Panc1 (cell line): ENCODE measurements around the gene LARP4B. TPM values are rescaled to one million over a fixed set of nuclear protein-coding genes. Genes with fewer than 3 reads are reported as not detected.

Experiments
- ATAC-seq: fragments of 200-7000 bp; cut with Tn5 transposase; 2 replicates; pipeline ENCODE4 v1.9.1; 2020; ENCODE audit warnings: mild to moderate bottlenecking, moderate library complexity
- BruUV-seq: library from RNA; stranded (reverse); fragments of 400-500 nt; replicated peaks from 2 replicates; lab custom pipeline; 2021; lab: Mats Ljungman, UMichigan
- CTCF ChIA-PET: fragments of 300-600 bp; sonication (Branson Sonifier 250); formaldehyde crosslinking; loops from one replicate; lab custom pipeline; 2022; ENCODE audit warnings: antibody characterized with exemption; lab: Charles Lee
- POLR2A ChIA-PET: fragments of 300-600 bp; sonication (Branson Sonifier 250); formaldehyde crosslinking; loops from one replicate; lab custom pipeline; 2022; ENCODE audit warnings: antibody characterized with exemption; lab: Charles Lee
- DNase-seq: peaks from one replicate; pipeline ENCODE4 v3.0.0-alpha.2; 2010; ENCODE audit warnings: low read depth, low spot score
- H3K27ac ChIP-seq: 2 replicates; pipeline ENCODE4 v1.5.1; 2011; ENCODE audit warnings: mild to moderate bottlenecking, low read length, inconsistent platforms
- H3K27me3 ChIP-seq: fragments of 200-500 bp; sonication (Bioruptor generic); 2 replicates; pipeline ENCODE4 v1.6.0; 2014; ENCODE audit warnings: low read length, inconsistent platforms; ENCODE audit not compliant: control insufficient read depth, insufficient read depth
- H3K36me3 ChIP-seq: fragments of 200-500 bp; sonication (Bioruptor generic); 2 replicates; pipeline ENCODE4 v1.5.1; 2014; ENCODE audit warnings: inconsistent platforms, mild to moderate bottlenecking, low read length, moderate library complexity; ENCODE audit not compliant: control insufficient read depth, insufficient read depth
- H3K4me1 ChIP-seq: 2 replicates; pipeline ENCODE4 v1.5.1; 2011; ENCODE audit warnings: inconsistent platforms, mild to moderate bottlenecking, low read length, moderate library complexity; ENCODE audit not compliant: control insufficient read depth, insufficient read depth
- H3K4me3 ChIP-seq, 2 experiments: 2 replicates each; pipeline ENCODE4 v1.5.1; 2011 to 2012; ENCODE audit warnings: low read depth in 2 of 2, low read length in 2 of 2, mild to moderate bottlenecking in 2 of 2, inconsistent platforms in 1 of 2, moderate library complexity in 1 of 2
- H3K9me3 ChIP-seq: fragments of 200-500 bp; sonication (Bioruptor generic); 2 replicates; pipeline ENCODE4 v1.5.1; 2014; ENCODE audit warnings: low read depth, mild to moderate bottlenecking, inconsistent platforms, low read length, moderate library complexity; ENCODE audit not compliant: control insufficient read depth, insufficient read depth
- POLR2AphosphoS5 ChIP-seq: IDR thresholded peaks from 2 replicates; pipeline ENCODE4 v1.6.1; 2012; ENCODE audit warnings: mild to moderate bottlenecking, low read depth, low read length, moderate library complexity
- SIN3A ChIP-seq: IDR thresholded peaks from 2 replicates; pipeline ENCODE4 v1.6.1; 2012; ENCODE audit warnings: low read depth, mild to moderate bottlenecking, low read length, moderate library complexity, borderline replicate concordance; ENCODE audit not compliant: insufficient read depth
- TCF7L2 ChIP-seq: IDR thresholded peaks from 2 replicates; pipeline ENCODE4 v1.6.1; 2011; ENCODE audit warnings: mild to moderate bottlenecking, low read depth, low read length, inconsistent platforms
- in situ Hi-C: cut with HindIII; loops from 2 replicates; pipeline ENCODE4 v1.10.0; 2016; ENCODE audit warnings: low sequenced_read_pairs, low pct_unique_long_range_greater_than_20kb
- intact Hi-C: fragments of 100-400 bp; cut with micrococcal nuclease; formaldehyde crosslinking; loops from one replicate; pipeline ENCODE4 v1.10.0; 2022; ENCODE audit not compliant: unreplicated experiment
- total RNA-seq: library from RNA; stranded (reverse); gene quantifications from one replicate; pipeline ENCODE4 v1.2.1, GENCODE V29; 2021; ENCODE audit not compliant: unreplicated experiment
- TF ChIP-seq, protein P1 (sequence below): fragments of 450-650 bp; IDR thresholded peaks from 2 replicates; pipeline ENCODE4 v1.5.1; 2017; ENCODE audit warnings: mild to moderate bottlenecking
- TF ChIP-seq, protein P2 (sequence below), 2 experiments: IDR thresholded peaks; 2 replicates each; pipeline ENCODE4 v1.6.1; 2011 to 2012; ENCODE audit warnings: low read depth in 2 of 2, control low read depth in 1 of 2, low read length in 1 of 2, mild to moderate bottlenecking in 1 of 2, moderate library complexity in 1 of 2; ENCODE audit not compliant: insufficient read depth in 1 of 2

The LARP4B gene
- total RNA-seq, 1 experiment from 2014 or later: 87.0 TPM

DNA sequence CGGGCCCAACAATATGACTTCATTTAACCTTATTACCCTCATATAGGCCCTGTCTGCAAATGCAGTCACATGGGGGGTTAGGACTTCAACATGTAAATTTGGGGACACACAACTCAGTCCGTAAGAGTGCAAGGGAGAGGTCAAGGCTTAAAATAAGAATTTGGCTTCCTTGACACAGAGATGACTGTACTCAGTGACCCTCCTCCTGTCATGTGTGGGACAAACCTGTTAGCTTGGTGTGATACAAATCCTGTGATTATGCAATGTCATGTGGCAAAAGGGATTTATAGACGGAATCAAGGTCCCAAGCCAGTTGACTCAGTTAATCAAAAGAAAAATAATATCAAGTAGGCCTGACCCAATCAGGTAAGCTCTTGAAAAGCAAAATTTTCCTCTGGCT is 30.8 kb upstream of the LARP4B start:
- in situ Hi-C loops: no loop called here
- H3K4me1 ChIP-seq: no peaks in the 10 kb centered on the region

DNA sequence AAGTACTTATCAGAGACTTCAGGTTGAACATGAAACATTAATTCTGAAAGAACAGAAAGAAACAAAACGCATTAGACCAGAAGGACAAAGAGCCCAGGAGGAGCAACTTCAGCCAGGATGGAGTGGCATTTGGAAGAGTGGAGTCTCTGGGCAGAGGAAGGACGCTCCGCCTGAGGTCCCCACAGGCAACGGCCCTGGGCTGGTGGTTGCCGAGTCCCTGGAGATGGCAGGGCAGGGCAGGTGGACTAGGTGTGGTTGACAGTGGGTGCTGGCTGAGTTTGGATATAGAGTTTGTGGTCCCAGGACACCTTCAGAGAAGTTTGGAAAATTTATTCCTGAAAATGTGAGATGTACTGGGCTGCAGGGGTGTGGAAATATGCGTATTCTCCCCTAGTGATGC is 27.4 kb upstream of the LARP4B start:
- ATAC-seq (no peak), DNase-seq (no peak)
- Histone ChIP-seq H3K27ac (no peak overlapping the region), H3K4me1 (no peaks in the 10 kb centered on the region), H3K9me3 (no peaks in the 10 kb centered on the region), H3K4me3 (no peak overlapping the region), H3K36me3 (no peaks in the 10 kb centered on the region), H3K27me3 (no peaks in the 10 kb centered on the region)
- in situ Hi-C loops (no loop called here), intact Hi-C loops (no loop called here)
- ChIA-PET CTCF (no interaction called here), POLR2A (no interaction called here)
- no peak for TF ChIP-seq TCF7L2
- TF ChIP-seq, protein P1, sequence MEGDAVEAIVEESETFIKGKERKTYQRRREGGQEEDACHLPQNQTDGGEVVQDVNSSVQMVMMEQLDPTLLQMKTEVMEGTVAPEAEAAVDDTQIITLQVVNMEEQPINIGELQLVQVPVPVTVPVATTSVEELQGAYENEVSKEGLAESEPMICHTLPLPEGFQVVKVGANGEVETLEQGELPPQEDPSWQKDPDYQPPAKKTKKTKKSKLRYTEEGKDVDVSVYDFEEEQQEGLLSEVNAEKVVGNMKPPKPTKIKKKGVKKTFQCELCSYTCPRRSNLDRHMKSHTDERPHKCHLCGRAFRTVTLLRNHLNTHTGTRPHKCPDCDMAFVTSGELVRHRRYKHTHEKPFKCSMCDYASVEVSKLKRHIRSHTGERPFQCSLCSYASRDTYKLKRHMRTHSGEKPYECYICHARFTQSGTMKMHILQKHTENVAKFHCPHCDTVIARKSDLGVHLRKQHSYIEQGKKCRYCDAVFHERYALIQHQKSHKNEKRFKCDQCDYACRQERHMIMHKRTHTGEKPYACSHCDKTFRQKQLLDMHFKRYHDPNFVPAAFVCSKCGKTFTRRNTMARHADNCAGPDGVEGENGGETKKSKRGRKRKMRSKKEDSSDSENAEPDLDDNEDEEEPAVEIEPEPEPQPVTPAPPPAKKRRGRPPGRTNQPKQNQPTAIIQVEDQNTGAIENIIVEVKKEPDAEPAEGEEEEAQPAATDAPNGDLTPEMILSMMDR: no peak
- TF ChIP-seq, protein P2, sequence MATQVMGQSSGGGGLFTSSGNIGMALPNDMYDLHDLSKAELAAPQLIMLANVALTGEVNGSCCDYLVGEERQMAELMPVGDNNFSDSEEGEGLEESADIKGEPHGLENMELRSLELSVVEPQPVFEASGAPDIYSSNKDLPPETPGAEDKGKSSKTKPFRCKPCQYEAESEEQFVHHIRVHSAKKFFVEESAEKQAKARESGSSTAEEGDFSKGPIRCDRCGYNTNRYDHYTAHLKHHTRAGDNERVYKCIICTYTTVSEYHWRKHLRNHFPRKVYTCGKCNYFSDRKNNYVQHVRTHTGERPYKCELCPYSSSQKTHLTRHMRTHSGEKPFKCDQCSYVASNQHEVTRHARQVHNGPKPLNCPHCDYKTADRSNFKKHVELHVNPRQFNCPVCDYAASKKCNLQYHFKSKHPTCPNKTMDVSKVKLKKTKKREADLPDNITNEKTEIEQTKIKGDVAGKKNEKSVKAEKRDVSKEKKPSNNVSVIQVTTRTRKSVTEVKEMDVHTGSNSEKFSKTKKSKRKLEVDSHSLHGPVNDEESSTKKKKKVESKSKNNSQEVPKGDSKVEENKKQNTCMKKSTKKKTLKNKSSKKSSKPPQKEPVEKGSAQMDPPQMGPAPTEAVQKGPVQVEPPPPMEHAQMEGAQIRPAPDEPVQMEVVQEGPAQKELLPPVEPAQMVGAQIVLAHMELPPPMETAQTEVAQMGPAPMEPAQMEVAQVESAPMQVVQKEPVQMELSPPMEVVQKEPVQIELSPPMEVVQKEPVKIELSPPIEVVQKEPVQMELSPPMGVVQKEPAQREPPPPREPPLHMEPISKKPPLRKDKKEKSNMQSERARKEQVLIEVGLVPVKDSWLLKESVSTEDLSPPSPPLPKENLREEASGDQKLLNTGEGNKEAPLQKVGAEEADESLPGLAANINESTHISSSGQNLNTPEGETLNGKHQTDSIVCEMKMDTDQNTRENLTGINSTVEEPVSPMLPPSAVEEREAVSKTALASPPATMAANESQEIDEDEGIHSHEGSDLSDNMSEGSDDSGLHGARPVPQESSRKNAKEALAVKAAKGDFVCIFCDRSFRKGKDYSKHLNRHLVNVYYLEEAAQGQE (IDR thresholded peaks at IDR 0.05; ENCODE audit: insufficient read depth in 1 of 2, low read depth in 2 of 2, low read length in 1 of 2): no peak
- TF ChIP-seq POLR2AphosphoS5: no peak
- TF ChIP-seq SIN3A: no peak
- no TSS peak for BruUV-seq

More for the DNA sequence above, 30.8 kb upstream of the LARP4B start:
- Histone ChIP-seq H3K36me3 (no peaks in the 10 kb centered on the region), H3K9me3 (no peaks in the 10 kb centered on the region), H3K27ac (no peak overlapping the region), H3K27me3 (no peaks in the 10 kb centered on the region), H3K4me3 (no peak overlapping the region)
- no TSS peak for BruUV-seq
- DNase-seq (no peak), ATAC-seq (no peak)
- intact Hi-C loops: no loop called here
- CTCF ChIA-PET: no interaction called here
- POLR2A ChIA-PET: no interaction called here
- no peak for TF ChIP-seq POLR2AphosphoS5
- TF ChIP-seq, protein P1: no peak
- TF ChIP-seq SIN3A: no peak
- TF ChIP-seq, protein P2 (IDR thresholded peaks at IDR 0.05; ENCODE audit: insufficient read depth in 1 of 2, low read depth in 2 of 2, low read length in 1 of 2): no peak
- no peak for TF ChIP-seq TCF7L2
